SHP77 (cell line): ENCODE measurements around the gene PSMC3.

Source experiments
- DNase-seq, 2 experiments: peaks; one replicate each; lab custom pipeline; 2025; lab: John Stamatoyannopoulos, UW

The PSMC3 gene

DNA sequence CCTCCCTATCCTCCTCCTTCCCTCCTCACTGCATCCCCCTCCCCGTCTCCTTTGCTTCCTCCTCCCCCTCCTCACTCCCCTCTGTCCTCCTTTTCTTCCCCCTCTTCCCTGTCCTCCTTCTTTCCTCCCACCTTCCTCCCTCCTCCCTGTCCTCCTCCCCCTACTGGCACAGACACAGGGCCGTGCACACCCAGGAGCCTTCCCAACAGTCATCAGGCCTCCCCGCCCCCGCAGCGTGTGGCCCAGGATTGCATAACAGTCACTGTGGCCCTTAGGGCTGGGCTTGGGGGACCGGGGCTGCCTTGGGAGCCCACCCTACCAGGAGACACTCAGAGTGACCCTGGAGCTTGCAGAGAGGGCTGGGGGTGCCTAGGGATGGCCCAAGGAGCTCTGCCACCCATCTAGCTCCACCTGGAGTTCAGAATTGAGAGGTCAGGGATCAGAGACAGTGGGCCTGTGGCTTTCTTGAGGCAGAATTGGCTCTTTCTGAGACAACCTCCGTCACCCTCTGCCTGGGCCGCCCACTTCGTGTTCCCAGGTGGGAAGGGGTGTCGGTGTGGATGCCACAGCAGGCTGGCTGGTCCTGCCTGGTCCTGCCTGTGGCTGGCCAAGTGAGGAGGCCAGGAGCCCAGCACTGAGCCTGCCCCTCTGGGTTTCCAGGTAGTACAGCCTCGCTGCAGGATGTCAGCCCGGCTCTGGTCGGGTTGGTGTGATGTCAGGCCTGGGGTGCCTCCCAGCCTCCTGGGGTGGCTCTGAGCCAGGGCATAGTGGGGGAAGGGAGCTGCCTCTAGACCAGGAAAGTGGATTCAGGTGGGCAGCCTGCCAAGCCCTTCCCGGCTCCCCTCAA lies 49.5 kb downstream of the PSMC3 start:
- DNase-seq = no peak

DNA sequence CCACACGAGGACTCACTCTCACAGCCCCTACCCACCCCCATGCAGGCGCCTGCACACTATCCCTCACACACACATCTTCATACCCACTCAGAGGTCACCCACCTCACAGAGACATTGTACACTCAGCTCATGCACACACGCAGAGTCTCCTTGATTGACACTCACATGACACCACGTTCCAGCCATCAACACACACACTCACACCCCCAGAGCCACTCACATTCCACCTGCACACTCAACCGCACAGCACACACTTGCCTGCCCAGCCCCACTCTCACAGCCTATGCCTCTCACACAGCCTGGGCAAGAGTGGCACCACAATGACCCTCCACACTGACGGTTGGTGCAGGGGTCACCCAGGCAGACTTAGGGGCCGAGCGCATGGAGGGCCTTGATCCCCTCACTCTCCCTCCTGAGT lies 50.1 kb downstream of the PSMC3 start:
- DNase-seq = no peak

DNA sequence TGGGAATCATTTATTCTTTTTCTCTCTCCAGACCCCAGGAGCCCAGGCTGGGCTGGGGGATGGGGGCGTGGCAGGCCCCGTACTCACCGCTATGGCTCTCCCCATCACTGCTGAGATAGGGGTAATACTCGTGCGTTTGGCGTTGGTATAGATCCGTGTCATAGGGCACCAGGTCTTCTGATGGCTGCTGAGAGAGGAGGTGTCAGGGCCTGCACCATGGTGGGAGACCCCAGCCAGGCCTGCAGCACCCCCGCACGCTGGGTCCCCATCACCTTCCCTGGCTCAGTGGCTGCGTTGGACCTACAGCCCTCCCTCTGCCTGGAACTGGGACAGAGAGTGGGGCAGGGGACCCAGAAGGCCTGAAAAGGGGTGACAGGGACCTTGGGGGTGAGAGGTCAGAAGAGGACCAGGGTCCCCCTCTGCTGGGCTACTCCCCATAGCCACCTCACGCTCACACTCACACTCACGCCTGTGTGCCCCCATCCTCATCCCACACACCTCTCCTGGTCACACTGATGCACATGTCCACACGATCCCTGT lies 50.6 kb downstream of the PSMC3 start:
- DNase-seq = no peak

DNA sequence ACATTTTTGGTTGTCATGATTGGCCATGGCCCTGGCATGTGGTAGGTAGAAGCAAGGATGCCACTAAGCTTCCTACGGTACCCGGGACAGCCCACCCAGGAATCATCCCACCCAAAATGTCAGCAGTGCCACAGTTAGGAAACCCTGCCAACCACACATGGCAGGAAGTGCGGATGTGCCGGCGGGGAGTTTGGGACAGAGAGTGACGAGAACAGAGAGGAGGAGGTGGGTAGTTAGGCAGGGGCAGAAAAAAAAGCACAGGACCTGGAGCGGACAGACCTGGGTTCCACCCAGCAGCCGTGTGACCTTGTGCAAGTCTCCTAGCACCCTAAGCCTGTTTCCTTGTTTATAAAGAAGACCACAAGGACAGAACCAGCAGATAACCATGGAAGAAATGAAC lies 51.2 kb downstream of the PSMC3 start:
- DNase-seq = no peak

DNA sequence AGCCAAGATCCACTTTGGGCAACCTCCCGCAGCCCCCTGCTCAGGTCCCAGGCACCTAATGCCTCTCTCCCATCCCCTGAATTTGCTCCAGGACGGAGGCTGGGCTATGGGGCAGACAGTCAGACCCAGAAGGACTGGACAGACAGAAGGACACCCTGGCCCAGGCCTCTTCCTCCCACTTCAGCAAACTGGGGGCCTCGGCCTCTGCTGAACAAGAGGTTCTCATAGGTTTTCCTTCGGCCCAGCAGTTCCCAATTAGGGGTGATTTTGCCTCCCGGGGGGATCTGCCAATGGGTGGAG lies 51.6 kb downstream of the PSMC3 start:
- DNase-seq = no peak

DNA sequence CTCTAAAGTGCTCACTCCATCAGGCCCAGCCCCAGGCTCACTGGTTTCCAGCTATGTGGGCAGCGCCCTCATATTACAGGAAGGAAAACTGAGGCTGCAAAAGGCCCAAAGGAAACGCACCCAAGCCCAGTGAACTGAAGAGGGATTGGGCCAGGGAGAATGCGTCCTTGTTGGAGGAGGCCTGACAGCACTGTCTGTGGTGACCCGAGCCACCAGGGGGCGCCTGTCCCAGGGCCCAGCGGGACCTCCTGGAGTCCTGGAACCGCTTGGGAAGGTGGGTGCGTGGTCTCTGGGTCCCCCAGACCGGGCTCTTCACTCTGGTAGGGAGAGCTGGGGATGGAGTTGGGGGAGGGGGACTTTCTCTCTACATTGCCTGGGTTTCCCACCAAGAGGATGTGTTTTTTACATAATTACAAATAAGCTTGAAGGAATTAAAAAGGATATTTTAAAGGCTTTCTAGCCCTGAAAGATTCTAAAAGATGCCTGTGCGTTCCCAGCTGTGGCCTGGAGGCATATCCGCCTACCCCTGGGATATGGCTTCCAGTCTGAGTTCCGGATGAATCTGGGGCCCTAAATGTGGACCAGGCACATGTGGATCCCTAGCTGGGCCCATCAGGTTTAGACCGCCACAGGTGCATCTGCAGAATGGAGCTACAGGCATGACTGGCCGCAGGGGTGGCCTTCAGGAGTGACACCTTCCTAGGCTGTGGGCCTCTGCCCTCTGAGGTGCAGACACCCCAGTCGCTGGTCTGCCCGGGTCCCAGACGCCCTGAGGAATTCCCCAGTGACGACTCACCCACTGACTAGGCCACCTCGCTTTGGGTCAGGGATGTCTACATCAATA lies 52.1 kb downstream of the PSMC3 start:
- peak; percentile 51 to 80 for DNase-seq

DNA sequence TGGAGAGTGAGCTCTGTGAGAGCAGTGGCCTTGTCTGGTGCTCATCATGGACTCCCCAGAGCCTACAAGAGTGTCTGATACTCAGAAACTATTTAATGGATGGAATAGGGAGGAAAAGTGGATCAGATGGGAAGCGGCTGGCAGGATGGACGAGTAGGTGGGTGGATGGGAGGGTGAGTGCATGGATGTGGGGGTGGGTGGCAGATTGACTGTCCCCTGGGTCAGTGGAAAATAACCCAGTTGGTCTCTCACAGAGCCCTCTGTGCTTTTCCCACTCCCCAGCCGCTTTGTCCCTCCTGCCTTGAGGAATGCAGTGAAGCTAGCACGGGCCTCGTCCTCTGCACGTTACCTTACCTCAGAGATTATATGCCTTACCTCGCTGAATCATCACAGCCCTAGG lies 53.8 kb downstream of the PSMC3 start:
- DNase-seq = no peak

DNA sequence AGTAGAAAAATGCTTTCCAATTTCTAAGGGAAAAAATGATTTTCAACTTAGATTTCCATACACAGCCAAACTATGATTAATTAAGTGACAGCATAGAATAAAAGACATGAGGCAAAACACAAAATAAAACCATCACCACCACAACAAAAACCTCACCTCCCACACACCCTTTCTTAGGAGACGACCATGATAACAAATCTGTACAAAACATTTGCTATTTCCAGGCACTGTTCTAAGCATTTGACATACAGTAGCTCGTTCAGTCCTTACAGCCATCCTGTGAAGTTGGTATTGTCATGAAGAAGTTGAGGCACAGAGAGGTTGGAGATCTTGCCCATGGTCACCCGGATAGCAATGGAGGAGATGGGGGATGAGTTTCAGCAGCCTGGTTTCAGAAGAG lies 56.6 kb downstream of the PSMC3 start:
- no peak for DNase-seq
